D721Med (cell line): ENCODE results near the gene PCDHA6.
"Not testable (repeated sequence)": the region's sequence is repeated elsewhere in the genome, so short reads cannot be mapped to it uniquely, and the experiment has no call there.

Experiments
- DNase-seq: peaks from one replicate; pipeline ENCODE4 v3.0.0; 2011; ENCODE audit warnings: low spot score; ENCODE audit not compliant: insufficient read length
- FAIRE-seq: peaks from 2 replicates; lab custom pipeline; 2011; peaks lifted over from hg19 to GRCh38; lab: Jason Lieb, UNC
- CTCF ChIP-seq: IDR thresholded peaks from 2 replicates; pipeline ENCODE4 v1.5.1; 2012; ENCODE audit warnings: mild to moderate bottlenecking, control low read depth; ENCODE audit not compliant: insufficient read depth; ENCODE audit errors: missing control alignments

PCDHA6 gene

GRCh38 chr5:140862441-140863295 lies 34.9 kb downstream of the PCDHA6 start:
- FAIRE-seq (no peak), DNase-seq (no peak)
- TF ChIP-seq CTCF: no peak

- FAIRE-seq (no peak), DNase-seq (no peak)
- TF ChIP-seq CTCF: no peak
Measured at GRCh38 chr5:140868721-140869554, 41.2 kb downstream of the PCDHA6 start, which contains the start of gene PCDHA11. Gene PCDHA11, plus strand, starts transcription at chr5:140868957. Its CDS starts 147 bp downstream, at chr5:140869104.

- no peak for DNase-seq
- TF ChIP-seq CTCF: peak; percentile 20
- no peak for FAIRE-seq
Measured at GRCh38 chr5:140869555-140869886, 41.8 kb downstream of the PCDHA6 start.

- DNase-seq (no peak), FAIRE-seq (no peak)
- TF ChIP-seq CTCF: no peak
Measured at GRCh38 chr5:140870221-140871201, 42.8 kb downstream of the PCDHA6 start.

GRCh38 chr5:140875085-140876065 lies 47.6 kb downstream of the PCDHA6 start, which contains the start of gene PCDHA12:
Gene PCDHA12, plus strand, starts transcription at chr5:140875308. Its CDS starts 165 bp downstream, at chr5:140875473.
- peak; percentile 4 for TF ChIP-seq CTCF
- FAIRE-seq: no peak

GRCh38 chr5:140876541-140877261 lies 48.9 kb downstream of the PCDHA6 start:
- FAIRE-seq, DNase-seq: not testable (repeated sequence)

More at GRCh38 chr5:140875085-140876065, 47.6 kb downstream of the PCDHA6 start, which contains the start of gene PCDHA12:
- DNase-seq: no peak
